COLO829 (cell line): ENCODE data around the gene STON1.
"Not testable (repeated sequence)": the region's sequence is repeated elsewhere in the genome, so short reads cannot be mapped to it uniquely, and the experiment has no call there.

Experiments
- DNase-seq: peaks from one replicate; pipeline ENCODE4 v3.0.0; 2012; ENCODE audit warnings: low spot score

Gene STON1

GRCh38 chr2:48574353-48575287, 44.7 kb downstream of the STON1 start:
- DNase-seq: no peak

GRCh38 chr2:48578313-48578712, 48.4 kb downstream of the STON1 start:
- no peak for DNase-seq

- no peak for DNase-seq
Observed at GRCh38 chr2:48583961-48584360, 54.0 kb downstream of the STON1 start.

GRCh38 chr2:48584551-48584950, 54.6 kb downstream of the STON1 start:
- DNase-seq: no peak

- no peak for DNase-seq
Observed at GRCh38 chr2:48586433-48586832, 56.5 kb downstream of the STON1 start.

- no peak for DNase-seq
Observed at GRCh38 chr2:48587560-48587959, 57.6 kb downstream of the STON1 start.

GRCh38 chr2:48587961-48588360, 58.0 kb downstream of the STON1 start:
- no peak for DNase-seq

GRCh38 chr2:48588745-48589144, 58.8 kb downstream of the STON1 start:
- DNase-seq: no peak

- peak; percentile 59 for DNase-seq
Observed at GRCh38 chr2:48589170-48589767, 59.3 kb downstream of the STON1 start.

- DNase-seq: no peak
Observed at GRCh38 chr2:48590017-48590416, 60.1 kb downstream of the STON1 start.

- DNase-seq: no peak
Observed at GRCh38 chr2:48592067-48592466, 62.1 kb downstream of the STON1 start.

GRCh38 chr2:48596751-48597150, 66.8 kb downstream of the STON1 start:
- DNase-seq: not testable (repeated sequence)

- DNase-seq: no peak
Observed at GRCh38 chr2:48597492-48597891, 67.5 kb downstream of the STON1 start.

- DNase-seq: peak; percentile 21
Observed at GRCh38 chr2:48600204-48600813, 70.4 kb downstream of the STON1 start.

- DNase-seq: no peak
Observed at GRCh38 chr2:48600917-48601316, 71.0 kb downstream of the STON1 start.

- no peak for DNase-seq
Observed at GRCh38 chr2:48601349-48601748, 71.4 kb downstream of the STON1 start.

GRCh38 chr2:48605482-48606175, 75.7 kb downstream of the STON1 start:
- no peak for DNase-seq

- peak; percentile 64 for DNase-seq
Observed at GRCh38 chr2:48607307-48608014, 77.5 kb downstream of the STON1 start.

GRCh38 chr2:48613211-48613610, 83.3 kb downstream of the STON1 start:
- DNase-seq: no peak

GRCh38 chr2:48614581-48614980, 84.6 kb downstream of the STON1 start:
- not testable (repeated sequence) for DNase-seq

- no peak for DNase-seq
Observed at GRCh38 chr2:48617618-48618017, 87.7 kb downstream of the STON1 start, which contains the start of gene GTF2A1L. Gene GTF2A1L, plus strand, starts transcription at chr2:48617856. Its CDS starts 19 bp downstream, at chr2:48617875.

GRCh38 chr2:48619526-48619925, 89.6 kb downstream of the STON1 start:
- DNase-seq: no peak
